BLaER1 (cell line): ENCODE results near the gene LRMDA.

ENCODE experiments used
- H3K27ac ChIP-seq: shearing (Covaris generic); formaldehyde crosslinking; 2 replicates; pipeline ENCODE4 v1.8.1; 2022
- H3K27me3 ChIP-seq: shearing (Covaris generic); formaldehyde crosslinking; 2 replicates; pipeline ENCODE4 v1.8.1; 2022
- H3K36me3 ChIP-seq: shearing (Covaris generic); formaldehyde crosslinking; 2 replicates; pipeline ENCODE4 v1.8.1; 2022
- H3K4me1 ChIP-seq: shearing (Covaris generic); formaldehyde crosslinking; 2 replicates; pipeline ENCODE4 v1.8.1; 2022
- H3K4me2 ChIP-seq: shearing (Covaris generic); formaldehyde crosslinking; 2 replicates; pipeline ENCODE4 v1.8.1; 2022
- H3K4me3 ChIP-seq: shearing (Covaris generic); formaldehyde crosslinking; 2 replicates; pipeline ENCODE4 v1.8.1; 2022
- H3K9ac ChIP-seq: shearing (Covaris generic); formaldehyde crosslinking; 2 replicates; pipeline ENCODE4 v1.8.1; 2022
- H3K9me3 ChIP-seq: shearing (Covaris generic); formaldehyde crosslinking; 2 replicates; pipeline ENCODE4 v1.8.1; 2022
- H4K20me1 ChIP-seq: shearing (Covaris generic); formaldehyde crosslinking; 2 replicates; pipeline ENCODE4 v1.8.1; 2022
- Cebpa-rat ChIP-seq: shearing (Covaris generic); IDR thresholded peaks from 2 replicates; pipeline ENCODE4 v1.8.1; 2022

LRMDA gene

DNA sequence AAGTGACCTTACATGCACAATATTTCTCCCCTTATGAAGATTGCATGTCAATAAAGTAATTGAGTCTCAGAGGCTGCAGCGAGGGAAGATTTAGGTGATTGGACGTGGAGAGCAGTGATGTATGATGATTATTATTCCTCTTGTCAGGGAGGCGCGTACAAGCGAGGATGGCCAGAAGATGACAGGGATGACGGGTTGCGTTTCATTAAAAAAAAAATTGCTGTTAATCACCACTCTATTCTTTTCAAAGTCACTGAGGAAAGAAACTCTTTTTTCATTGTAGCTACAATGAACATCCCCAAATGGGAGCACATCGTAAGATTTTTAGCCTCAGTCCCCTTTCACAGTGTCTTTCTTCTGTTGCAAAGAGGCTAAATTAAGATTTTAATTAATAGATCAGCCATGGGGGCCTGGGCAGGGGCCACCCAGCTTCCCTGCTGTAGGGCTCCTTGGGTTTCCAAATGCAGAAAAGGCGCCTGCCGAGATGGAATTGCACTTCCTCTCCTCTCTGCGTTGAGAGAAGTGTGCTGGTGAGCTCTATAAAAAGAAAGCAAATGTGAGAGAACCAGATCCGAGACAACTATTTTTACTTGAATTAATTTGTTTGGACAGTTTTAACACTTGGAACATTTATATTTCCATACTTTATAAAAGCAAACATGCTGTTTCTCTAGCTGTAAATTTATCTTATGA is 998.1 kb downstream of the LRMDA start:
- Histone ChIP-seq H3K9ac (no peak overlapping the region), H3K4me1 (no peaks in the 10 kb centered on the region), H3K36me3 (no peaks in the 10 kb centered on the region), H3K9me3 (no peaks in the 10 kb centered on the region), H4K20me1 (no peaks in the 10 kb centered on the region), H3K4me3 (no peak overlapping the region), H3K27me3 (no peaks in the 10 kb centered on the region), H3K4me2 (no peak overlapping the region), H3K27ac (no peak overlapping the region)
- no peak for TF ChIP-seq Cebpa-rat

DNA sequence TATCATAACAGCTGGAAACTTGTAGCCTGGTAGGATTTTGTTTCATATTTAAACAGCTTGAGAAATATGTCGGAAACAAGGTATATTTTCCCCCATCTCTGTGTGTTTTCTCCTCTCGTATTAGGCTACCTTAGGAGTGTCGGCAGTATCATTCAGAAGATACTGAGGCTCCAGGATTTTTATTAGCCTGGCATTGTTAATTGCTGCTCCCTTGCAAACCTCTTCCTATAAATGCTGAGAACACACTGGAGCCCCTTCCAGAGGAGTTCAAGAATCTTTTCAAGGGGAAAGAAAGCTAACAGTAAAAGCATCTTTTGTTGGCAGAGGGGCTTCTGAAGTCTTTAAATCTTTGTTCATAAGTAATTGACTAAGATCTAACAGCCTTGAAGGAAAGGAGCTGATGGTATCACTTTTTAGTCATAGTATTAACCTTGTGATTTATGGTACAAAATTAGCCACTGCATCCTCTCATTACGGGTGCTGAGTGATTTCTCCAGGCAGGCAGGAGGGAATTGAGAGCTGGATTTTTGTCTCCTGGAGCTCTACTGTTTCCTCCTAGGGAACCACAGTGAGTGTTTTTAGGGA is 998.7 kb downstream of the LRMDA start:
- TF ChIP-seq Cebpa-rat: no peak
- no peaks in the 10 kb centered on the region for H3K27me3 ChIP-seq
- no peaks in the 10 kb centered on the region for H3K36me3 ChIP-seq
- no peak overlapping the region for H3K4me3 ChIP-seq
- no peaks in the 10 kb centered on the region for H3K9me3 ChIP-seq
- no peaks in the 10 kb centered on the region for H4K20me1 ChIP-seq
- H3K9ac ChIP-seq: no peak overlapping the region
- no peak overlapping the region for H3K27ac ChIP-seq
- H3K4me1 ChIP-seq: no peaks in the 10 kb centered on the region
- H3K4me2 ChIP-seq: no peak overlapping the region

DNA sequence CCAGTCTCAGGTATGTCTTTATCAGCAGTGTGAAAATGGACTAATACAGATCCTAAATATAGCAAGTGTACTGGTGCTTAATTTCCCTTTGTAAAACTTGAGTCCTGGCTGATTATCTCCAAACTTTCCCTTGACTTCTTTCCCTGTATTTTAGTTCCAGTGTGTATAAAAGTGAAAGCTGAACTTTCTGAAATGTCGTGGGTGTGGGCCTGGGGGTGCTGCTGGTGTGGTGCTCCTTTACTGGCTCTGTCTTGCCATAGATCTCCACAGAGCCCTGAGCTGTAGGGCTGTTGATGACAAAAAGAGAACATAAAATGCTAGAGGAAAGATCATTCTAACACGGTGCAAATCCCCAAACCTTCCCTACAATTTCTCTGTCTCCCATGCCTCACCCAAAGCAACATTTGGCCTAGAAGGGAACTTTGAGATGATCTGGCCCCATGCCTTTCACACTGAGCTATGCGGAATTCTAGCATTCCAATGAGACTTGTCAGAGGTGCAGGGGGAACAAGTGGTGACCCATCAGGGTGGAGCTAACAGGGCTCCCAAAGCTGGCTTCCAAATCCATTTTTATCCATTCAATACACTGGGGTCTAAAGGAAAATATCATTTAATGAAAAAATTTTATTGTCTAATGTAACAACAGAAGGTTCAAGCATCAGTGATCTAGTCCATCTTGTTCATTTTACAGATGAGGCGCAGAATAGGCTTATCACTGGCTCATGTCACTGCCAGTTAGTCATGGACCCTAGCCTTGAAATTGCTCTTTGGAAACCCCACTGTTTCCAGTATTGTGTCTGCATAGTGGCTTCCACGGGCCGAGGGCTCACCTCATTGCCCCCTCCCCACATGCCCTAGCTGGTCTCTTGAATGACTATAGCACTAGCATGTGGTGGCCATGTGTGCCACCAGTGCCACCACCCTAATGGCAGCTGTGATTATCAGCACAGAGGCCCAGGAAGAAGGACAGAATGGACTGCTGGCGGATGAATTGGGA is 1000.9 kb downstream of the LRMDA start:
- Histone ChIP-seq H3K9ac (no peak overlapping the region), H3K36me3 (no peaks in the 10 kb centered on the region), H3K4me3 (no peak overlapping the region), H3K27ac (no peak overlapping the region), H3K9me3 (no peaks in the 10 kb centered on the region), H3K27me3 (no peaks in the 10 kb centered on the region), H4K20me1 (no peaks in the 10 kb centered on the region), H3K4me1 (no peaks in the 10 kb centered on the region), H3K4me2 (no peak overlapping the region)
- no peak for TF ChIP-seq Cebpa-rat

DNA sequence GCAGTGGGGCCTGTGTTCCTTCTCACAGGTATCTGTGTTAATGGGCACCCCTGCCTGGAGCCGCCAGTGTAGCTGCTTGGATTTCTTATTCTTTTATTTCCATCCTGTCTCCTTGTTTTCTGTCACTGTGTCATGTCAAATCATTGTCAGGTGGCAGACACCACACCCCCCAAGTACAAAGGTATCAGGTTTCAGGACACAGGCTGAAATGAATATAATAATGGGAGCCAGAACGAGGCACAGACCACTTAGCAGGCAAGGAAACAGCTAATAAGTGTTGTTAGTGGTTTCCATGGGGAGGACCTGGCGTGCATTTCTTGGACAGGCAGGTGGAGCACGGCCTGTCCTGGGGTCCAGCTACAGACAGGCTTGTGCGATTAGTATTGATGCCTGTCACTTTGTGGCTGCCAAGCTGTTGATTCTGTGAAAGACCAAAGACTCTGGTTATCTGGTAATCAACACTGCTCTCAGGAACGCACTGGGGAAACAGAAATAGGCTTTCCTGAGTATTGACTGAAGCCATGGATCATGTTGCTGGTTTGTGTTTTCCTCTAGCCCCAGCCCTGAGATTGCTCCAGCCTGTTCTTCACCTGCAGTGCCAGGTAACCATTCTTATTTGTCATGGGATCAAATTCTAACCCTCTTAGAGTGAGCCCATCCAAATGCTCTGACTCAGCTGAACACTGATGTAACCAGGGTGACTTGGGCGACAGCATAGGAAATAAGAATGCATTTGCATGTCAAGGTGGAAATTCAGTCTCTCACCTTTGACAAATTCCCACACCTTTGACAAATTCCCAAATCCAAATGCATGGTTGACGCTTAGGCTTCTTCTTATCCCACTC is 1002.0 kb downstream of the LRMDA start:
- Histone ChIP-seq H3K27ac (no peak overlapping the region), H3K27me3 (no peaks in the 10 kb centered on the region)
- no peak for TF ChIP-seq Cebpa-rat

DNA sequence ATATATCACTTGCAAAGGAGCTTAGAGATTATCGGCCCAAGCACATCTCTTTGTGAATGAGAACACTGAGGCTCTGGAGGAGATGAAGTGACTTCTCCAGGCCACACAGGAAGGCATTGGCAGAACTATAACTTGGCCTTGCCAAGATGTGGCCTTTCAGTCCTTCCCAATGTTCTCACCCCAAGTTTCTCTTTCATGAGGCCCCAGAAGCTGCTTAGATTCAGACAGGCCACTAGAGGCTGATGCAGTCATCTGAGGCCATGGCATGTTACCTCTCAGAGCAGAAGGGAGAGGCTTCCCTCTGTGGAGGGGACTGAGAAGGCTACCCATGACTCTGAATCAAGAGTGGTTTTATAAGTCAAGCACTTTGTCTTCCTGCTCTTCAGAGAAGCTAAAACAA is 1003.7 kb downstream of the LRMDA start:
- Histone ChIP-seq H3K4me2 (no peak overlapping the region), H3K27ac (no peak overlapping the region)

More for the DNA sequence above, 1002.0 kb downstream of the LRMDA start:
- no peak overlapping the region for H3K9ac ChIP-seq
- H3K4me2 ChIP-seq: no peak overlapping the region
- no peaks in the 10 kb centered on the region for H3K9me3 ChIP-seq
- no peaks in the 10 kb centered on the region for H3K36me3 ChIP-seq
- no peaks in the 10 kb centered on the region for H3K4me1 ChIP-seq
- no peak overlapping the region for H3K4me3 ChIP-seq
- H4K20me1 ChIP-seq: no peaks in the 10 kb centered on the region

DNA sequence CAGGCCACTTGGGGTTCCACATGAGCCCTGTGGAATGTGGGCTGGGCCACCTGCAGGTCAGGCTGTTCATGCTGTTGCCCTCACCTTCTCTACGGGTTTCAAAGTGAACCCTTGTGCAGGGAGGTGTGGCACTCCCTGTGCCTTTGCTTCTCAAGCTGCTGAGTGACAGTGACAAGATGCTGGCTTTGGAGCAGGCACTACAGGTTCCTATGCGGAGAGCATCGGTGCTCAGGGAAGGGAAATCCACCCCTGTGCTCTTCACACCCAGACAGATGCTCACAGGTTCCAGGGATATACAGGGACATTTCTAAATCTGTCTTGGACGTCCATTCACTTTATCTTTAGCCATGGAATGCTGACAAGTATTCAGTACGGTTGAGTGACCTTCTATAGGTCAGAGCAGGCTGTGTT is 1005.0 kb downstream of the LRMDA start:
- Histone ChIP-seq H3K4me1 (no peaks in the 10 kb centered on the region), H3K4me3 (no peak overlapping the region), H3K36me3 (no peaks in the 10 kb centered on the region), H3K27me3 (no peaks in the 10 kb centered on the region), H4K20me1 (no peaks in the 10 kb centered on the region), H3K27ac (no peak overlapping the region), H3K9me3 (no peaks in the 10 kb centered on the region), H3K4me2 (no peak overlapping the region), H3K9ac (no peak overlapping the region)
- TF ChIP-seq Cebpa-rat: no peak

More for the DNA sequence above, 1003.7 kb downstream of the LRMDA start:
- Histone ChIP-seq H3K4me1 (no peaks in the 10 kb centered on the region), H3K27me3 (no peaks in the 10 kb centered on the region), H3K9me3 (no peaks in the 10 kb centered on the region), H3K4me3 (no peak overlapping the region), H4K20me1 (no peaks in the 10 kb centered on the region), H3K9ac (no peak overlapping the region), H3K36me3 (no peaks in the 10 kb centered on the region)
- no peak for TF ChIP-seq Cebpa-rat

DNA sequence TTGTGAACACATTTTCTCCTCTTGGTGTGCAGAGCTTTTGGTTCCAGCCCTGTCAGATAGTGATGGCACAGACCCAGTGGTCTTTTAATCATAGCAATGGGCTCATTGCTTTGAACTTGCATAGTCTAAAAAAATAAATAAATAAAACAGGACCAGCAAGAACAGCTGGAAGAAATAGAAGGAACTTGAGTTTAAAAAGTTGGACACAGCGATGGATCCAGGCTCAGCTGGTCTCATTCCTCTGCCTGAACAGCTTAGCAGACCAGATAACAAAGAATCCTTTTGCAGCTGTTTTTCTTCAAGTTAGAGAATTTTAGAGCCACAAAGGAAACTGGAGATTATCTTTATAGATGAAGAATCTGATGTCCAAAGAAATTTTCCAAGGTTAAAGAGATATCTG is 1005.6 kb downstream of the LRMDA start:
- Histone ChIP-seq H3K4me1 (no peaks in the 10 kb centered on the region), H3K9me3 (no peaks in the 10 kb centered on the region), H3K36me3 (no peaks in the 10 kb centered on the region), H4K20me1 (no peaks in the 10 kb centered on the region), H3K27me3 (no peaks in the 10 kb centered on the region), H3K27ac (no peak overlapping the region), H3K4me2 (no peak overlapping the region), H3K4me3 (no peak overlapping the region), H3K9ac (no peak overlapping the region)
- no peak for TF ChIP-seq Cebpa-rat

DNA sequence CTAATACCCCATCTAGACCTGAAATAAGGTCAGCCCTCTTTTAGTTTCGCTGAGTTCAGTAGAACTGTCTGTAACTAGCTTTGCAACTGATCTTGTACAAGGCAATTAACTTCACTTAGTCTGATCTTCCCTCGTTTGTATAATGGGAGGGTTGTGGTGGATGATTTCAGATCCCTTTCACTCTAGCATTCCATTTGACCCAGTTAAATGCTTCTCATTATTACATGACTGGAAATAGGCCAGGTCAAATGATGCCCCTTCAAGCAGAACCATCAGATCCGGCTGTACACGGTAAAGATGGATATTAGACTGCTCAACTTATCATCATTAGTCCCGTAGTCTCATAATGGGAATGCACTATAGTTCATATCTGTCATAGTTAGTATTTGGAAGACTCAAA is 1009.0 kb downstream of the LRMDA start:
- Histone ChIP-seq H4K20me1 (no peaks in the 10 kb centered on the region), H3K27ac (no peak overlapping the region), H3K4me3 (no peak overlapping the region), H3K36me3 (no peaks in the 10 kb centered on the region), H3K4me1 (no peaks in the 10 kb centered on the region), H3K4me2 (no peak overlapping the region), H3K27me3 (no peaks in the 10 kb centered on the region), H3K9ac (no peak overlapping the region), H3K9me3 (no peaks in the 10 kb centered on the region)
- TF ChIP-seq Cebpa-rat: no peak

DNA sequence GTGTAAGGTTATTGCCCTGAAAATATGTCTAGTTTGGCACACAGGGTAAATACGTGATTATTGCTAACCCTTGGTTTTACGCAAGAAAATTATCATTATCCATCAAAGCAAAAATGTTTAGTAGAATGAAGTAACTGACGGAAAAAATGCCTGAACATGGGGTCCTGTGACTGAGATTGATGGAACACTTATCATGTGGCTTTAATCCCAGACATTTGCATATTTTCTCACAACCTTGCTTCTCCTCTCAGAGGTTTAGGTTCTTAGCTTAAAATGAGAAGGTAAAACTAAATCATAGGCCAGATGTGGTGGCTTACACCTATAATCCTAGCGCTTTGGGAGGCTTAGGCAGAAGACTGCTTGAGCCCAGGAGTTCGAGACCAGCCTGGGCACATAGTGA is 1010.7 kb downstream of the LRMDA start:
- Histone ChIP-seq H3K9ac (no peak overlapping the region), H3K27ac (no peak overlapping the region), H3K4me2 (no peak overlapping the region), H3K27me3 (no peaks in the 10 kb centered on the region), H4K20me1 (no peaks in the 10 kb centered on the region), H3K4me3 (no peak overlapping the region), H3K4me1 (no peaks in the 10 kb centered on the region), H3K9me3 (no peaks in the 10 kb centered on the region), H3K36me3 (no peaks in the 10 kb centered on the region)
- no peak for TF ChIP-seq Cebpa-rat
